Upper lobe of left lung (tissue), 6 donors: ENCODE results near the gene PSG5. TPM values are rescaled to one million over a fixed set of nuclear protein-coding genes. Genes with fewer than 3 reads are reported as not detected.
A peak's percentile ranks its signal among the peaks of the same experiment; 100 is the strongest.
"Not testable (repeated sequence)": the region's sequence is repeated elsewhere in the genome, so short reads cannot be mapped to it uniquely, and the experiment has no call there.

Source experiments
- ATAC-seq, 2 donors: fragments of 200-7000 bp; cut with Tn5 transposase; one replicate each; pipeline ENCODE4 v1.9.1; 2022; ENCODE audit warnings: mild to moderate bottlenecking in 2 of 2, moderate library complexity in 2 of 2; ENCODE audit not compliant: low FRiP score in 2 of 2
- DNase-seq, 2 donors: peaks; one replicate each; pipeline ENCODE4 v3.0.0-alpha.2; 2019 to 2020
- H3K27ac ChIP-seq, 4 donors: fragments of 200-600 bp; sonication (generic); one replicate each; pipeline ENCODE4 v1.5.1; 2016 to 2019
- H3K27me3 ChIP-seq, 4 donors: fragments of 200-600 bp; sonication (generic); one replicate each; pipeline ENCODE4 v1.5.1; 2017 to 2019
- H3K36me3 ChIP-seq, 4 donors: fragments of 200-600 bp; sonication (generic); one replicate each; pipeline ENCODE4 v1.5.1; 2016 to 2019
- H3K4me1 ChIP-seq, 4 donors: fragments of 200-600 bp; sonication (generic); one replicate each; pipeline ENCODE4 v1.5.1; 2018 to 2019
- H3K4me3 ChIP-seq, 4 donors: fragments of 200-600 bp; sonication (generic); one replicate each; pipeline ENCODE4 v1.5.1; 2017 to 2019; ENCODE audit warnings: mild to moderate bottlenecking in 2 of 4, moderate library complexity in 1 of 4
- H3K9me3 ChIP-seq, 4 donors: fragments of 200-600 bp; sonication (generic); one replicate each; pipeline ENCODE4 v1.5.1; 2018 to 2019
- CTCF ChIP-seq, 6 experiments: fragments of 450-650 bp in 4 of 6; fragments of 200-600 bp in 2 of 6; sonication (generic) in 2 of 6; IDR thresholded peaks; one replicate each; pipeline ENCODE4 v1.5.1; 2016 to 2019; ENCODE audit warnings: antibody characterized with exemption in 6 of 6
- EP300 ChIP-seq, 4 donors: sonication (generic); formaldehyde crosslinking; IDR thresholded peaks; one replicate each; pipeline ENCODE4 v1.5.1; 2017; ENCODE audit warnings: antibody characterized with exemption in 4 of 4, control low read depth in 2 of 4
- POLR2A ChIP-seq, 4 donors: fragments of 450-650 bp; IDR thresholded peaks; one replicate each; pipeline ENCODE4 v1.5.1; 2016 to 2017; ENCODE audit warnings: antibody characterized with exemption in 4 of 4, mild to moderate bottlenecking in 2 of 4
- POLR2AphosphoS5 ChIP-seq, 2 donors: sonication (generic); formaldehyde crosslinking; IDR thresholded peaks; one replicate each; pipeline ENCODE4 v1.5.1; 2017; ENCODE audit warnings: antibody characterized with exemption in 2 of 2
- WGBS, 2 donors: methylation state at CpG; one replicate each; pipeline ENCODE4 v1.1.5; 2017 to 2018; 5-methylcytosine and 5-hydroxymethylcytosine counted together
- total RNA-seq, 6 donors: library from RNA; depleted of rRNA in 4 of 6; stranded (reverse); fragments of >200 nt in 4 of 6; gene quantifications; one replicate each; pipeline versions ENCODE4 v1.1.0 to v1.2.1, GENCODE V29; 2016 to 2021
- donor health status: DM: no; HTN: no; CAD: no; lungs with moderate emphysema.
- donor health status: DM: no; HTN: yes; CAD: no; lungs with severe emphysema.

The PSG5 gene
- total RNA-seq, 6 donors from 2014 or later = not detected

- WGBS, 2 donors = 66 to 79% methylated on average over 4 of the region's 4 CpGs
- TF ChIP-seq POLR2AphosphoS5 (IDR thresholded peaks at IDR 0.05) (no peak), CTCF (IDR thresholded peaks at IDR 0.05) (no peak)
Observed at GRCh38 chr19:43152214-43152613, 34.1 kb downstream of the PSG5 start.

GRCh38 chr19:43149788-43150187 is 36.5 kb downstream of the PSG5 start:
- DNase-seq, ATAC-seq, H3K4me3 ChIP-seq, H3K36me3 ChIP-seq, H3K27ac ChIP-seq, H3K4me1 ChIP-seq, H3K9me3 ChIP-seq, H3K27me3 ChIP-seq: not testable (repeated sequence)
- 55 to 59% methylated on average over 7 of the region's 7 CpGs for WGBS, 2 donors

More at GRCh38 chr19:43152214-43152613, 34.1 kb downstream of the PSG5 start:
- no peak overlapping the region for H3K4me3 ChIP-seq
- H3K27me3 ChIP-seq = no peaks in the 10 kb centered on the region
- H3K27ac ChIP-seq = no peak overlapping the region
- no peaks in the 10 kb centered on the region for H3K9me3 ChIP-seq
- H3K36me3 ChIP-seq = no peaks in the 10 kb centered on the region
- ATAC-seq (no peak), DNase-seq (no peak)
- H3K4me1 ChIP-seq = no peaks in the 10 kb centered on the region

- H3K4me3 ChIP-seq = no peak overlapping the region
- no peak for ATAC-seq
- no peaks in the 10 kb centered on the region for H3K36me3 ChIP-seq
- no peaks in the 10 kb centered on the region for H3K9me3 ChIP-seq
- no peaks in the 10 kb centered on the region for H3K4me1 ChIP-seq
- no peak for TF ChIP-seq POLR2AphosphoS5 (IDR thresholded peaks at IDR 0.05)
- no peak for TF ChIP-seq POLR2A (IDR thresholded peaks at IDR 0.05)
- TF ChIP-seq CTCF (IDR thresholded peaks at IDR 0.05) = no peak
- no peak for TF ChIP-seq EP300 (IDR thresholded peaks at IDR 0.05)
- WGBS, 2 donors = 64 to 73% methylated on average over 1 of the region's 1 CpG
- no peak for DNase-seq
- H3K27ac ChIP-seq = no peak overlapping the region
- no peaks in the 10 kb centered on the region for H3K27me3 ChIP-seq
Observed at GRCh38 chr19:43148233-43148632, 38.1 kb downstream of the PSG5 start.

- not testable (repeated sequence) for DNase-seq, ATAC-seq, H3K4me1 ChIP-seq, H3K27me3 ChIP-seq, H3K36me3 ChIP-seq, H3K9me3 ChIP-seq, H3K27ac ChIP-seq, H3K4me3 ChIP-seq
- WGBS, 2 donors = 82 to 91% methylated on average over 1 of the region's 1 CpG
Observed at GRCh38 chr19:43141763-43142162, 44.6 kb downstream of the PSG5 start.

GRCh38 chr19:43132696-43133095 is 53.6 kb downstream of the PSG5 start:
- WGBS, 2 donors = 74 to 76% methylated on average over 5 of the region's 6 CpGs
- Histone ChIP-seq H3K4me3 (no peak overlapping the region), H3K27ac (no peak overlapping the region), H3K36me3 (no peaks in the 10 kb centered on the region), H3K4me1 (no peaks in the 10 kb centered on the region), H3K27me3 (no peaks in the 10 kb centered on the region), H3K9me3 (no peaks in the 10 kb centered on the region)
- no peak for ATAC-seq
- DNase-seq = no peak
- no peak for TF ChIP-seq POLR2A (IDR thresholded peaks at IDR 0.05)
- TF ChIP-seq POLR2AphosphoS5 (IDR thresholded peaks at IDR 0.05) = no peak
- TF ChIP-seq EP300 (IDR thresholded peaks at IDR 0.05) = no peak
- no peak for TF ChIP-seq CTCF (IDR thresholded peaks at IDR 0.05)

- not testable (repeated sequence) for H3K9me3 ChIP-seq, ATAC-seq, H3K36me3 ChIP-seq, H3K4me3 ChIP-seq, H3K27me3 ChIP-seq, H3K27ac ChIP-seq, H3K4me1 ChIP-seq
- WGBS, 2 donors = 62 to 77% methylated on average over 8 of the region's 8 CpGs
- peak in 1 of 2 donors; percentile 51 for DNase-seq
Observed at GRCh38 chr19:43131281-43131842, 55.0 kb downstream of the PSG5 start.

- H3K4me1 ChIP-seq, H3K9me3 ChIP-seq, H3K36me3 ChIP-seq, ATAC-seq, H3K27ac ChIP-seq, H3K27me3 ChIP-seq, DNase-seq, H3K4me3 ChIP-seq: not testable (repeated sequence)
- 82 to 85% methylated on average over 7 of the region's 7 CpGs for WGBS, 2 donors
Observed at GRCh38 chr19:43129197-43129596, 57.1 kb downstream of the PSG5 start.

- H3K4me3 ChIP-seq, H3K27ac ChIP-seq, H3K27me3 ChIP-seq, H3K36me3 ChIP-seq, H3K9me3 ChIP-seq, H3K4me1 ChIP-seq, DNase-seq, ATAC-seq: not testable (repeated sequence)
- WGBS, 2 donors = 66 to 73% methylated on average over 3 of the region's 3 CpGs
Observed at GRCh38 chr19:43127336-43127735, 59.0 kb downstream of the PSG5 start.
